Caco-2 (cell line): ENCODE data around the gene HDAC9. TPM values are rescaled to one million over a fixed set of nuclear protein-coding genes. Genes with fewer than 3 reads are reported as not detected.

Source experiments
- BruUV-seq: library from RNA; stranded (reverse); fragments of 400-500 nt; replicated peaks from 2 replicates; lab custom pipeline; 2021; lab: Mats Ljungman, UMichigan
- CTCF ChIA-PET: fragments of 300-600 bp; sonication (Branson Sonifier 250); formaldehyde crosslinking; loops from one replicate; lab custom pipeline; 2022; ENCODE audit warnings: antibody characterized with exemption; lab: Charles Lee
- POLR2A ChIA-PET: fragments of 300-600 bp; sonication (Branson Sonifier 250); formaldehyde crosslinking; loops from one replicate; lab custom pipeline; 2022; ENCODE audit warnings: antibody characterized with exemption; lab: Charles Lee
- DNase-seq, 2 experiments: peaks; one replicate each; pipeline versions ENCODE4 v3.0.0 to v3.0.0-alpha.2; 2020 to 2022
- H3K27me3 ChIP-seq: replicated peaks from 2 replicates; pipeline ENCODE4 v1.6.0; 2011; ENCODE audit warnings: low read length; ENCODE audit not compliant: control insufficient read depth, insufficient read depth
- H3K36me3 ChIP-seq: 2 replicates; pipeline ENCODE4 v1.5.1; 2011; ENCODE audit warnings: low read length; ENCODE audit not compliant: control insufficient read depth, insufficient read depth
- H3K4me1 ChIP-seq: fragments of 250-450 bp; sonication (Bioruptor Pico); 2 replicates; pipeline ENCODE4 v1.5.1; 2020; ENCODE audit warnings: mild to moderate bottlenecking
- H3K4me3 ChIP-seq: 2 replicates; pipeline ENCODE4 v1.5.1; 2011; ENCODE audit warnings: low read depth, mild to moderate bottlenecking, control low read depth, low read length
- H3K9me3 ChIP-seq: fragments of 250-450 bp; sonication (Bioruptor Pico); 2 replicates; pipeline ENCODE4 v1.5.1; 2020; ENCODE audit warnings: mild to moderate bottlenecking, moderate library complexity
- H3K27ac Mint-ChIP-seq: one replicate; pipeline ENCODE4 v1.8.0; 2022; ENCODE audit warnings: mixed read lengths; ENCODE audit not compliant: unreplicated experiment
- H3K27me3 Mint-ChIP-seq: one replicate; pipeline ENCODE4 v1.8.0; 2022; ENCODE audit warnings: mixed read lengths; ENCODE audit not compliant: insufficient read depth, unreplicated experiment
- H3K36me3 Mint-ChIP-seq: one replicate; pipeline ENCODE4 v1.8.0; 2022; ENCODE audit warnings: mild to moderate bottlenecking, mixed read lengths; ENCODE audit not compliant: insufficient read depth, unreplicated experiment
- H3K4me1 Mint-ChIP-seq: one replicate; pipeline ENCODE4 v1.8.0; 2022; ENCODE audit warnings: low read depth, mixed read lengths; ENCODE audit not compliant: unreplicated experiment
- H3K4me3 Mint-ChIP-seq: one replicate; pipeline ENCODE4 v1.8.0; 2022; ENCODE audit warnings: mild to moderate bottlenecking, moderate library complexity, mixed read lengths; ENCODE audit not compliant: unreplicated experiment
- H3K9me3 Mint-ChIP-seq: one replicate; pipeline ENCODE4 v1.8.0; 2022; ENCODE audit warnings: mixed read lengths; ENCODE audit not compliant: unreplicated experiment
- intact Hi-C: fragments of 100-400 bp; cut with micrococcal nuclease; formaldehyde crosslinking; loops from one replicate; pipeline ENCODE4 v1.10.0; 2022; ENCODE audit not compliant: unreplicated experiment
- total RNA-seq: library from RNA; stranded (reverse); gene quantifications from 2 replicates; pipeline ENCODE4 v1.2.3, GENCODE V29; 2022
- TF ChIP-seq, protein P1 (sequence below), 2 experiments: fragments of 200-600 bp in 1 of 2; IDR thresholded peaks; 1 replicate in 1 of 2; 2 replicates in 1 of 2; pipeline versions ENCODE4 v1.5.1 to v1.8.0; 2011 to 2022; ENCODE audit warnings: antibody characterized with exemption in 1 of 2, control low read depth in 1 of 2, inconsistent platforms in 1 of 2, low read depth in 1 of 2, low read length in 1 of 2, mild to moderate bottlenecking in 1 of 2, moderate library complexity in 1 of 2; ENCODE audit not compliant: insufficient read depth in 1 of 2, severe bottlenecking in 1 of 2, unreplicated experiment in 1 of 2

Gene HDAC9
- total RNA-seq, 1 experiment from 2014 or later, result 0.27 TPM

DNA sequence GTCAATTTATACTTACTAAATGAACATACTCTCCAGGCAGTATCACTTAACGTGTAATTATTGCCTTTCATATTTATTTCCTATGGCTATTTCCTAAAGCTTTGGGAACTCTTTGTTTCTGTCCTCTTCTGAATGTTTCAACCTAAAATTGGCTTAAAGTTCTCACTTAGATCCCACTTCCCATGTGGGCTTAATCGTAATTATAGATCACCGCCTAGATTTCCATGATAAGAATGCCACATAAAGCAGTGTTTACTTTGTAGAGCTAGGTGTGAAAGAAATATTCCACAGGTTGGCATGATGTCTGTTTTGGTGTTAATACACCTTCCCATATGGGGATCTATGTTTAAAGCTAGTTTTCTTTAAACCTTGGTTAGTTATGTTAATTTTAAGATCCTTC is 1.5 kb downstream of the HDAC9 start:
- no peaks in the 10 kb centered on the region for H3K4me1 Mint-ChIP-seq
- H3K27me3 Mint-ChIP-seq, result peaks cover 6% of the 10 kb centered on the region
- no peak for DNase-seq
- POLR2A ChIA-PET, result no interaction called here
- Histone ChIP-seq H3K9me3 (no peaks in the 10 kb centered on the region), H3K27me3 (no peaks in the 10 kb centered on the region), H3K4me3 (no peak overlapping the region), H3K36me3 (no peaks in the 10 kb centered on the region), H3K4me1 (no peaks in the 10 kb centered on the region)
- TF ChIP-seq, protein P1, sequence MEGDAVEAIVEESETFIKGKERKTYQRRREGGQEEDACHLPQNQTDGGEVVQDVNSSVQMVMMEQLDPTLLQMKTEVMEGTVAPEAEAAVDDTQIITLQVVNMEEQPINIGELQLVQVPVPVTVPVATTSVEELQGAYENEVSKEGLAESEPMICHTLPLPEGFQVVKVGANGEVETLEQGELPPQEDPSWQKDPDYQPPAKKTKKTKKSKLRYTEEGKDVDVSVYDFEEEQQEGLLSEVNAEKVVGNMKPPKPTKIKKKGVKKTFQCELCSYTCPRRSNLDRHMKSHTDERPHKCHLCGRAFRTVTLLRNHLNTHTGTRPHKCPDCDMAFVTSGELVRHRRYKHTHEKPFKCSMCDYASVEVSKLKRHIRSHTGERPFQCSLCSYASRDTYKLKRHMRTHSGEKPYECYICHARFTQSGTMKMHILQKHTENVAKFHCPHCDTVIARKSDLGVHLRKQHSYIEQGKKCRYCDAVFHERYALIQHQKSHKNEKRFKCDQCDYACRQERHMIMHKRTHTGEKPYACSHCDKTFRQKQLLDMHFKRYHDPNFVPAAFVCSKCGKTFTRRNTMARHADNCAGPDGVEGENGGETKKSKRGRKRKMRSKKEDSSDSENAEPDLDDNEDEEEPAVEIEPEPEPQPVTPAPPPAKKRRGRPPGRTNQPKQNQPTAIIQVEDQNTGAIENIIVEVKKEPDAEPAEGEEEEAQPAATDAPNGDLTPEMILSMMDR (IDR thresholded peaks at IDR 0.05; ENCODE audit: insufficient read depth in 1 of 2, low read depth in 1 of 2, low read length in 1 of 2, severe bottlenecking in 1 of 2, unreplicated experiment in 1 of 2), result no peak
- no peak overlapping the region for H3K4me3 Mint-ChIP-seq
- H3K36me3 Mint-ChIP-seq, result no peaks in the 10 kb centered on the region
- intact Hi-C loops, result no loop called here
- no peaks in the 10 kb centered on the region for H3K9me3 Mint-ChIP-seq
- CTCF ChIA-PET, result no interaction called here
- no peak overlapping the region for H3K27ac Mint-ChIP-seq
- BruUV-seq, result no TSS peak

DNA sequence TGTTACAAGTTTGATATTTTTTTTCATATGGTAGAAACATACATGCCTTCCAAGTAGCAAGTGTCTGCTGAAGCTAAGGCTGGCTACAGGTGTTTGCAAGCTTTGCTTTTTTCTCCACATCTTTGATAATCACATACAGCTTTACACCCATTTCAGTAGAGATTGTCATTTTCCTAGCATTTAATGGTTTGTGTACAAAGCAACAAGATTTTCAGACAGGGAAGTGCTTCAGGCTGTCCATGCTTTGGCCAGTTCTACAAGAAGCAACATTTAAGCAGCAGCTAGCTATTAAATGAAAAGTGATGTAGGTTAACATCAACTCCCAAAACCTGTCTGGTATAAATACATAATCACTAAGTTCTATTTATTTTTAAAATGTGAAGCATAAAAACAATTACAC is 2.3 kb downstream of the HDAC9 start:
- TF ChIP-seq, protein P1 (IDR thresholded peaks at IDR 0.05; ENCODE audit: insufficient read depth in 1 of 2, low read depth in 1 of 2, low read length in 1 of 2, severe bottlenecking in 1 of 2, unreplicated experiment in 1 of 2), result no peak
- Histone ChIP-seq H3K36me3 (no peaks in the 10 kb centered on the region), H3K4me3 (no peak overlapping the region), H3K4me1 (no peaks in the 10 kb centered on the region), H3K27me3 (no peaks in the 10 kb centered on the region), H3K9me3 (no peaks in the 10 kb centered on the region)
- Mint-ChIP-seq H3K4me3 (no peak overlapping the region), H3K4me1 (no peaks in the 10 kb centered on the region), H3K9me3 (no peaks in the 10 kb centered on the region), H3K27me3 (peaks cover 6% of the 10 kb centered on the region), H3K36me3 (no peaks in the 10 kb centered on the region), H3K27ac (no peak overlapping the region)
- POLR2A ChIA-PET, result no interaction called here
- BruUV-seq, result no TSS peak
- CTCF ChIA-PET, result interaction anchor here (0.6 kb wide), 1 partner anchor 145 kb away, joined by 3 read pairs; no protein-coding TSS in a partner anchor
- intact Hi-C loops, result no loop called here
- DNase-seq, result no peak

DNA sequence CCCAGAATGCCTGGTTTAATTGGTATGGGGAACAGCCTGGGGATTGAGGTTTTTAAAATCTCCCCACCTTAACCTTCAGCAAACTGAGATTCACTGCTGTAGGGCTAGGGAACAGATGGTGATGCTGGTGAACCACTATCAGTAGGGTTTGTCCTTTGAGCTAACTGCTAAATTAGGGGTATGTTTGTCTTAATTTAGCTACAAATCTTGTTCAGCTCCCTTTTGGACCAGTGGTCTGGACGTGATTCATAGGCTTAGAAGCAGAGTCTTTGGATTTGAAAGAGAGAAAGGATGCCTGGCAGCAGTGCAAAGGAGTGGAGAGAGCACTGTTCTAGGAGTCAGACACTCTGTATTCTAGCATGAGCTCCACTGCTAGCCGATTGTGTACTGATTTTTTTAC is 2.8 kb downstream of the HDAC9 start:
- DNase-seq, result no peak
- Histone ChIP-seq H3K4me3 (no peak overlapping the region), H3K4me1 (no peaks in the 10 kb centered on the region), H3K9me3 (no peaks in the 10 kb centered on the region), H3K27me3 (no peaks in the 10 kb centered on the region), H3K36me3 (no peaks in the 10 kb centered on the region)
- no TSS peak for BruUV-seq
- H3K27me3 Mint-ChIP-seq, result peaks cover 6% of the 10 kb centered on the region
- no peaks in the 10 kb centered on the region for H3K36me3 Mint-ChIP-seq
- no peaks in the 10 kb centered on the region for H3K9me3 Mint-ChIP-seq
- ChIA-PET CTCF (interaction anchor here (0.6 kb wide), 1 partner anchor 145 kb away, joined by 3 read pairs; no protein-coding TSS in a partner anchor), POLR2A (no interaction called here)
- H3K4me1 Mint-ChIP-seq, result no peaks in the 10 kb centered on the region
- H3K27ac Mint-ChIP-seq, result no peak overlapping the region
- intact Hi-C loops, result no loop called here
- no peak overlapping the region for H3K4me3 Mint-ChIP-seq
- TF ChIP-seq, protein P1 (IDR thresholded peaks at IDR 0.05; ENCODE audit: insufficient read depth in 1 of 2, low read depth in 1 of 2, low read length in 1 of 2, severe bottlenecking in 1 of 2, unreplicated experiment in 1 of 2), result no peak
